H1 (cell line): Measurements from ENCODE around the gene EZH1. TPM values are rescaled to one million over a fixed set of nuclear protein-coding genes. Genes with fewer than 3 reads are reported as not detected.

Experiments used
- CTCF ChIA-PET: fragments of 300-600 bp; sonication (Branson Sonifier 250); formaldehyde crosslinking; loops from one replicate; lab custom pipeline; 2021; ENCODE audit not compliant: partially characterized antibody; lab: Charles Lee
- POLR2A ChIA-PET: fragments of 300-600 bp; sonication (Branson Sonifier 250); formaldehyde crosslinking; loops from one replicate; lab custom pipeline; 2021; ENCODE audit warnings: inconsistent platforms; ENCODE audit not compliant: partially characterized antibody; lab: Charles Lee
- DNase-seq, 2 experiments: peaks; one replicate each; pipeline versions ENCODE4 v3.0.0 to v3.0.0-alpha.2; 2010 to 2022; ENCODE audit warnings: low spot score in 2 of 2, low read depth in 1 of 2, mixed read lengths in 1 of 2
- FAIRE-seq: peaks from 2 replicates; lab custom pipeline; 2011; peaks lifted over from hg19 to GRCh38; lab: Jason Lieb, UNC
- H2AFZ ChIP-seq: 2 replicates; pipeline ENCODE4 v1.8.1; 2012; ENCODE audit warnings: low read length, inconsistent platforms
- H2AK5ac ChIP-seq: 2 replicates; pipeline ENCODE4 v1.6.1; 2013; ENCODE audit warnings: low read depth, low read length
- H2BK120ac ChIP-seq: replicated peaks from 2 replicates; pipeline ENCODE3; 2013; ENCODE audit warnings: low read depth, low read length, inconsistent platforms
- H2BK12ac ChIP-seq: 2 replicates; pipeline ENCODE4 v1.6.1; 2013; ENCODE audit warnings: low read depth, low read length
- H2BK15ac ChIP-seq: 2 replicates; pipeline ENCODE4 v1.6.1; 2013; ENCODE audit warnings: low read length
- H2BK20ac ChIP-seq: 2 replicates; pipeline ENCODE4 v1.6.1; 2013; ENCODE audit warnings: low read length
- H2BK5ac ChIP-seq: 2 replicates; pipeline ENCODE4 v1.6.1; 2013; ENCODE audit warnings: low read depth, low read length
- H3K14ac ChIP-seq: 2 replicates; pipeline ENCODE4 v1.6.1; 2013; ENCODE audit warnings: inconsistent platforms; ENCODE audit not compliant: insufficient read length
- H3K18ac ChIP-seq: 2 replicates; pipeline ENCODE4 v1.6.1; 2013; ENCODE audit warnings: low read length; ENCODE audit errors: extremely low read depth
- H3K23ac ChIP-seq: 2 replicates; pipeline ENCODE4 v1.6.1; 2013; ENCODE audit warnings: inconsistent platforms; ENCODE audit not compliant: insufficient read length
- H3K23me2 ChIP-seq: 2 replicates; pipeline ENCODE4 v1.6.1; 2013; ENCODE audit warnings: low read depth, low read length
- H3K27ac ChIP-seq: 2 replicates; pipeline ENCODE4 v1.6.1; 2011; ENCODE audit warnings: low read depth, low read length, inconsistent platforms
- H3K27me3 ChIP-seq, 4 experiments: replicated peaks in 1 of 4; 1 replicate in 1 of 4; 2 replicates in 3 of 4; pipeline versions ENCODE4 v1.6.1 to v1.8.1; 2011 to 2013; ENCODE audit warnings: low read length in 3 of 4, mild to moderate bottlenecking in 3 of 4, inconsistent platforms in 2 of 4, mixed read lengths in 2 of 4, moderate library complexity in 1 of 4; ENCODE audit not compliant: control insufficient read depth in 3 of 4, insufficient read depth in 3 of 4; ENCODE audit errors: extremely low read depth in 1 of 4
- H3K36me3 ChIP-seq, 4 experiments: 2 replicates each; pipeline versions ENCODE4 v1.6.1 to v1.8.1; 2011 to 2013; ENCODE audit warnings: mild to moderate bottlenecking in 4 of 4, low read length in 3 of 4, moderate library complexity in 2 of 4, control low read depth in 1 of 4, inconsistent platforms in 1 of 4; ENCODE audit not compliant: insufficient read depth in 4 of 4, control insufficient read depth in 2 of 4
- H3K4ac ChIP-seq: replicated peaks from 2 replicates; pipeline ENCODE3; 2013; ENCODE audit warnings: low read length, low read depth, mixed read lengths, inconsistent platforms; ENCODE audit not compliant: insufficient read length
- H3K4me1 ChIP-seq, 4 experiments: replicated peaks in 1 of 4; 1 replicate in 1 of 4; 2 replicates in 3 of 4; pipeline versions ENCODE4 v1.6.1 to v1.8.1; 2011 to 2013; ENCODE audit warnings: low read length in 3 of 4, inconsistent platforms in 2 of 4, mixed read lengths in 1 of 4; ENCODE audit not compliant: insufficient read depth in 4 of 4, control insufficient read depth in 3 of 4
- H3K4me2 ChIP-seq, 2 experiments: 2 replicates each; pipeline versions ENCODE4 v1.6.1 to v1.8.1; 2011 to 2013; ENCODE audit warnings: low read depth in 2 of 2, low read length in 2 of 2, control low read depth in 1 of 2, inconsistent platforms in 1 of 2, mild to moderate bottlenecking in 1 of 2; ENCODE audit not compliant: insufficient read depth in 1 of 2
- H3K4me3 ChIP-seq, 4 experiments: fragments of 200-600, 300-600 bp in 1 of 4; sonication (generic), shearing (Covaris generic), sonication (Bioruptor Twin) in 1 of 4; 2 replicates each; pipeline versions ENCODE4 v1.5.1 to v1.8.1; 2011 to 2016; ENCODE audit warnings: low read length in 4 of 4, low read depth in 3 of 4, control low read depth in 2 of 4, inconsistent platforms in 2 of 4, mild to moderate bottlenecking in 2 of 4, mixed read lengths in 1 of 4, moderate library complexity in 1 of 4; ENCODE audit not compliant: insufficient read depth in 2 of 4; ENCODE audit errors: extremely low read depth in 1 of 4
- H3K56ac ChIP-seq: replicated peaks from 2 replicates; pipeline ENCODE3; 2013; ENCODE audit warnings: low read depth, mild to moderate bottlenecking, mixed read lengths, low read length, inconsistent platforms; ENCODE audit not compliant: insufficient read length
- H3K79me1 ChIP-seq: 2 replicates; pipeline ENCODE4 v1.6.1; 2013; ENCODE audit warnings: low read depth, low read length, control low read depth
- H3K79me2 ChIP-seq, 2 experiments: 2 replicates each; pipeline versions ENCODE4 v1.6.1 to v1.8.1; 2012 to 2013; ENCODE audit warnings: low read length in 2 of 2, mild to moderate bottlenecking in 2 of 2, inconsistent platforms in 1 of 2; ENCODE audit not compliant: insufficient read depth in 2 of 2, control insufficient read depth in 1 of 2
- H3K9ac ChIP-seq, 4 experiments: replicated peaks in 1 of 4; 1 replicate in 1 of 4; 2 replicates in 3 of 4; pipeline versions ENCODE4 v1.6.1 to v1.8.1; 2011 to 2013; ENCODE audit warnings: low read depth in 3 of 4, low read length in 3 of 4, control low read depth in 2 of 4, mild to moderate bottlenecking in 2 of 4, moderate library complexity in 2 of 4, inconsistent platforms in 1 of 4; ENCODE audit errors: extremely low read depth in 1 of 4
- H3K9me3 ChIP-seq, 2 experiments: 2 replicates each; pipeline versions ENCODE4 v1.6.1 to v1.8.1; 2012 to 2013; ENCODE audit warnings: mild to moderate bottlenecking in 2 of 2, moderate library complexity in 2 of 2, control low read depth in 1 of 2, inconsistent platforms in 1 of 2, low read depth in 1 of 2, low read length in 1 of 2, mixed read lengths in 1 of 2; ENCODE audit not compliant: insufficient read depth in 2 of 2
- H4K20me1 ChIP-seq, 2 experiments: replicated peaks in 1 of 2; 2 replicates each; pipeline versions ENCODE3 to v1.8.1; 2011 to 2013; ENCODE audit warnings: inconsistent platforms in 2 of 2, low read length in 2 of 2, mild to moderate bottlenecking in 1 of 2; ENCODE audit not compliant: insufficient read depth in 2 of 2, control insufficient read depth in 1 of 2
- H4K5ac ChIP-seq: 2 replicates; pipeline ENCODE4 v1.6.1; 2013; ENCODE audit warnings: low read length, low read depth, mixed read lengths, inconsistent platforms; ENCODE audit not compliant: insufficient read length
- H4K8ac ChIP-seq: 2 replicates; pipeline ENCODE4 v1.8.0; 2013; ENCODE audit warnings: mild to moderate bottlenecking, moderate library complexity, low read length, inconsistent platforms; ENCODE audit not compliant: insufficient read depth; ENCODE audit errors: extremely low read depth
- H4K91ac ChIP-seq: replicated peaks from 2 replicates; pipeline ENCODE3; 2013; ENCODE audit warnings: low read length, mixed read lengths, inconsistent platforms; ENCODE audit not compliant: insufficient read length
- BACH1 ChIP-seq: IDR thresholded peaks from 2 replicates; pipeline ENCODE4 v1.6.1; 2012; ENCODE audit warnings: low read length, improper control_type of control experiment
- BRCA1 ChIP-seq: IDR thresholded peaks from 2 replicates; pipeline ENCODE4 v1.6.1; 2012; ENCODE audit warnings: low read depth, low read length, improper control_type of control experiment
- CBX8 ChIP-seq: fragments of 300-800, 300-1000 bp; sonication (generic); IDR thresholded peaks from 2 replicates; pipeline ENCODE4 v1.7.1; 2016; ENCODE audit warnings: low read depth, low read length, borderline replicate concordance
- EP300 ChIP-seq, 2 experiments: IDR thresholded peaks; 1 replicate in 1 of 2; 2 replicates in 1 of 2; pipeline ENCODE4 v1.6.1; 2011 to 2012; ENCODE audit warnings: low read depth in 2 of 2, low read length in 2 of 2, mild to moderate bottlenecking in 2 of 2, borderline replicate concordance in 1 of 2, inconsistent platforms in 1 of 2, moderate library complexity in 1 of 2
- EZH2 ChIP-seq: fragments of 200-600 bp; sonication (generic); IDR thresholded peaks from 2 replicates; pipeline ENCODE4 v1.7.1; 2012; ENCODE audit warnings: low read depth, mild to moderate bottlenecking, moderate library complexity, low read length, inconsistent platforms; ENCODE audit not compliant: severe bottlenecking
- HDAC6 ChIP-seq: IDR thresholded peaks from one replicate; pipeline ENCODE4 v1.7.1; 2012; ENCODE audit warnings: low read depth, mild to moderate bottlenecking, inconsistent platforms, low read length, moderate library complexity
- JUND ChIP-seq: IDR thresholded peaks from 2 replicates; pipeline ENCODE4 v1.6.1; 2011; ENCODE audit warnings: mild to moderate bottlenecking, improper control_type of control experiment, low read length
- NANOG ChIP-seq: IDR thresholded peaks from 2 replicates; pipeline ENCODE4 v1.6.1; 2011; ENCODE audit warnings: low read length, low read depth, mild to moderate bottlenecking, inconsistent platforms; ENCODE audit not compliant: insufficient read depth, poor library complexity, severe bottlenecking
- USF2 ChIP-seq: IDR thresholded peaks from 2 replicates; pipeline ENCODE4 v1.6.1; 2011; ENCODE audit warnings: low read length, improper control_type of control experiment
- ZNF274 ChIP-seq: IDR thresholded peaks from 2 replicates; pipeline ENCODE4 v1.7.0; 2012; ENCODE audit warnings: low read length, borderline replicate concordance; ENCODE audit errors: extremely low read depth
- WGBS, 2 experiments: shearing (Covaris generic) in 1 of 2; methylation state at CpG; one replicate each; pipeline versions ENCODE4 v1.1.6 to v1.1.7; 2013 to 2015; ENCODE audit warnings: low lambda C conversion rate in 2 of 2, mixed read lengths in 2 of 2, inconsistent platforms in 1 of 2, low coverage in 1 of 2, missing lambda C conversion rate in 1 of 2; ENCODE audit not compliant: insufficient replicate concordance in 2 of 2, insufficient coverage in 1 of 2, insufficient read length in 1 of 2; ENCODE audit errors: extremely low coverage in 1 of 2, missing lambda C conversion rate in 1 of 2; 5-methylcytosine and 5-hydroxymethylcytosine counted together
- polyA plus RNA-seq, 7 experiments: library from polyadenylated mRNA; depleted of rRNA in 3 of 7; stranded (reverse) in 5 of 7; unstranded in 2 of 7; fragments of >200 nt in 5 of 7; fragments of 200-250 nt in 2 of 7; gene quantifications; 1 replicate in 5 of 7; 2 replicates in 1 of 7; 4 replicates in 1 of 7; pipeline versions ENCODE4 v1.2.1 to v1.2.3, GENCODE V29; 2011 to 2013; ENCODE audit warnings: missing spikeins in 2 of 7, mixed read lengths in 2 of 7
- total RNA-seq: library from RNA; stranded (reverse); fragmentation: NEBNext Ultra II Directional; extraction: Animal tissue kit (Norgen Biotek cat#: 25700); gene quantifications from 2 replicates; pipeline ENCODE4 v1.2.1, GENCODE V29; 2021

The EZH1 gene
- total and polyA plus RNA-seq, 2 of the 8 experiments (the other 6 are each of a cell fraction or from before 2014, with no cell fraction given) = 17.4 to 20.8 TPM

GRCh38 chr17:42660692-42661345 is 84.0 kb downstream of the EZH1 start:
- Histone ChIP-seq H3K23me2 (peaks cover 6% of the 10 kb centered on the region; the same call in 1 of the 2 replicates), H3K27me3 (no peaks in the 10 kb centered on the region), H2BK15ac (no peak overlapping the region), H4K20me1 (peaks cover 0 to 2% of the 10 kb centered on the region in 2 experiments), H3K23ac (no peak overlapping the region), H2AK5ac (no peak overlapping the region), H3K9me3 (no peaks in the 10 kb centered on the region), H3K9ac (no peak overlapping the region), H4K5ac (no peak overlapping the region), H3K14ac (no peak overlapping the region), H3K4me3 (peak overlapping the region in 1 of 4 experiments; percentile 47; a peak in 1 of 8 replicates), H3K18ac (no peak overlapping the region), H3K36me3 (peaks cover 0 to 11% (median 5%) of the 10 kb centered on the region in 4 experiments; a peak in 4 of 8 replicates), H4K91ac (no peak overlapping the region), H2BK5ac (no peak overlapping the region), H3K4ac (no peak overlapping the region), H2AFZ (no peak overlapping the region), H2BK20ac (no peak overlapping the region), H3K79me1 (no peaks in the 10 kb centered on the region), H3K79me2 (no peaks in the 10 kb centered on the region), H3K27ac (no peak overlapping the region), H4K8ac (no peak overlapping the region), H2BK12ac (no peak overlapping the region), H3K4me1 (peaks cover 0 to 11% (median 6%) of the 10 kb centered on the region in 4 experiments; a peak in 5 of 7 replicates), H3K56ac (no peak overlapping the region), H3K4me2 (0 out of 4 replicates have a peak overlapping the region, but pooled peaks have one; percentile 53 to 72), H2BK120ac (no peak overlapping the region)
- no peak for FAIRE-seq
- TF ChIP-seq NANOG (no peak), JUND (no peak), EZH2 (no peak), CBX8 (no peak), BRCA1 (no peak), USF2 (no peak), BACH1 (no peak), EP300 (IDR thresholded peaks at IDR 0.05; ENCODE audit: borderline replicate concordance in 1 of 2, low read depth in 2 of 2, low read length in 2 of 2) (no peak), ZNF274 (no peak), HDAC6 (no peak)
- ChIA-PET CTCF (interaction anchor here (0.6 to 6.4 kb wide), 8 partner anchors 12 to 87 kb away, joined by 3 to 40 read pairs (median 7); partner anchors contain the start of genes CCR10 and PLEKHH3), POLR2A (interaction anchor here (1.1 to 16.6 kb wide), 5 partner anchors 10 to 43 kb away, joined by 3 to 239 read pairs (median 3); partner anchors contain the start of genes CCR10 and PLEKHH3)
- WGBS, 2 experiments = 82% methylated on average over 7 of the region's 7 CpGs; no CpG with 5 or more reads in 1 of the 2 experiments
- no peak for DNase-seq
